Activated T-cell treated with anti-CD3 and anti-CD28 coated beads, Interleukin-2, amount 50 U/mL, for 4 hours (primary cell): ENCODE measurements around the gene VTCN1. TPM values are rescaled to one million over a fixed set of nuclear protein-coding genes. Genes with fewer than 3 reads are reported as not detected.

Experiments
- ATAC-seq, 2 donors: fragments of 200-7000 bp; cut with Tn5 transposase; one replicate each; pipeline ENCODE4 v1.10.0; 2021
- DNase-seq: peaks from one replicate; pipeline ENCODE4 v3.0.0-alpha.2; 2020
- H3K27me3 Mint-ChIP-seq: one replicate; pipeline ENCODE4 v1.8.0; 2021; ENCODE audit warnings: low read depth, mixed read lengths
- H3K36me3 Mint-ChIP-seq: one replicate; pipeline ENCODE4 v1.8.0; 2022; ENCODE audit warnings: mixed read lengths; ENCODE audit not compliant: insufficient read depth
- H3K4me1 Mint-ChIP-seq: one replicate; pipeline ENCODE4 v1.8.0; 2021; ENCODE audit warnings: low read depth, mixed read lengths
- H3K4me3 Mint-ChIP-seq: one replicate; pipeline ENCODE4 v1.8.0; 2021; ENCODE audit warnings: mild to moderate bottlenecking, moderate library complexity, mixed read lengths
- H3K9me3 Mint-ChIP-seq: one replicate; pipeline ENCODE4 v1.8.0; 2021; ENCODE audit warnings: mixed read lengths
- total RNA-seq, 3 donors: library from RNA; stranded (reverse); gene quantifications; one replicate each; pipeline ENCODE4 v1.2.1, GENCODE V29; 2021

Gene VTCN1
- total RNA-seq, 3 donors from 2014 or later, result not detected

- Mint-ChIP-seq H3K27me3 (no peaks in the 10 kb centered on the region), H3K36me3 (peaks cover 73% of the 10 kb centered on the region), H3K4me1 (peaks cover 13% of the 10 kb centered on the region), H3K9me3 (no peaks in the 10 kb centered on the region), H3K4me3 (no peak overlapping the region)
- no peak for DNase-seq
- no peak for ATAC-seq
Observed at GRCh38 chr1:117096951-117097408, 113.7 kb downstream of the VTCN1 start.

- Mint-ChIP-seq H3K9me3 (no peaks in the 10 kb centered on the region), H3K36me3 (peaks cover 77% of the 10 kb centered on the region), H3K27me3 (no peaks in the 10 kb centered on the region), H3K4me1 (peaks cover 13% of the 10 kb centered on the region), H3K4me3 (no peak overlapping the region)
- no peak for DNase-seq
- no peak for ATAC-seq
Observed at GRCh38 chr1:117094841-117095604, 115.7 kb downstream of the VTCN1 start.

- Mint-ChIP-seq H3K36me3 (peaks cover 72% of the 10 kb centered on the region), H3K9me3 (no peaks in the 10 kb centered on the region), H3K4me3 (no peak overlapping the region), H3K27me3 (no peaks in the 10 kb centered on the region), H3K4me1 (peaks cover 13% of the 10 kb centered on the region)
- DNase-seq (peak; percentile 14), ATAC-seq (peak; percentile 84 to 87)
Observed at GRCh38 chr1:117093870-117094621, 116.7 kb downstream of the VTCN1 start.

Other genes with a start within 250 kb of the VTCN1 start
- 1 to 10 TPM in 2 of 3 donors, under 1 TPM in 1; 0.65 to 1.2 (median 1.2) TPM for gene CD101, start 209.2 kb downstream of the VTCN1 start, total RNA-seq
- gene TTF2, start 150.6 kb downstream of the VTCN1 start, total RNA-seq, result 10 to 100 TPM; 59.8 to 62.4 (median 60.7) TPM
- under 1 TPM; 0.15 to 0.33 (median 0.21) TPM for gene TRIM45, start 89.2 kb downstream of the VTCN1 start, total RNA-seq
- gene MAN1A2, start 156.5 kb upstream of the VTCN1 start, total RNA-seq, result 10 to 100 TPM; 18.0 to 20.2 (median 18.1) TPM